Thyroid gland (tissue), 4 donors: ENCODE data around the gene MAP7.

ENCODE experiments used
- CTCF ChIP-seq, 6 experiments: fragments of 200-600 bp in 3 of 6; fragments of 450-650 bp in 3 of 6; sonication (generic) in 3 of 6; IDR thresholded peaks; one replicate each; pipeline ENCODE4 v1.5.1; 2016 to 2019; ENCODE audit warnings: antibody characterized with exemption in 6 of 6, mild to moderate bottlenecking in 2 of 6, inconsistent platforms in 1 of 6, moderate library complexity in 1 of 6
- POLR2A ChIP-seq, 2 donors: fragments of 450-650 bp; IDR thresholded peaks; one replicate each; pipeline ENCODE4 v1.6.1; 2017; ENCODE audit warnings: antibody characterized with exemption in 2 of 2, mild to moderate bottlenecking in 2 of 2, moderate library complexity in 1 of 2

- TF ChIP-seq CTCF (IDR thresholded peaks at IDR 0.05) (no peak), POLR2A (IDR thresholded peaks at IDR 0.05) (no peak)
Measured at GRCh38 chr6:136359851-136360250, 190.4 kb downstream of the MAP7 start.
